GM12878 (cell line): Measurements from ENCODE around the gene CYP27A1. TPM values are rescaled to one million over a fixed set of nuclear protein-coding genes. Genes with fewer than 3 reads are reported as not detected.

Experiments
- ATAC-seq: fragments of 200-7000 bp; cut with Tn5 transposase; 3 replicates; pipeline ENCODE4 v1.9.1; 2020; ENCODE audit warnings: mild to moderate bottlenecking, moderate library complexity
- BruUV-seq: library from RNA; stranded (reverse); fragments of 400-500 nt; replicated peaks from 2 replicates; lab custom pipeline; 2021; lab: Mats Ljungman, UMichigan
- CTCF ChIA-PET: fragments of 300-600 bp; sonication (Branson Sonifier 250); formaldehyde crosslinking; extraction: SDS; loops from one replicate; lab custom pipeline; 2021; ENCODE audit warnings: inconsistent platforms; lab: Yijun Ruan, JAX
- POLR2A ChIA-PET: fragments of 350-600 bp; formaldehyde crosslinking; extraction: SDS; loops from one replicate; lab custom pipeline; 2021; ENCODE audit warnings: inconsistent platforms; lab: Charles Lee
- RAD21 ChIA-PET: fragments of 300-600 bp; sonication (Branson Sonifier 250); formaldehyde crosslinking; loops from one replicate; lab custom pipeline; 2023; ENCODE audit warnings: antibody characterized with exemption; ENCODE audit not compliant: unreplicated experiment; lab: Charles Lee
- SMC1A ChIA-PET: fragments of 300-600 bp; sonication (Branson Sonifier 250); formaldehyde crosslinking; loops from one replicate; lab custom pipeline; 2023; ENCODE audit not compliant: unreplicated experiment, uncharacterized antibody; lab: Charles Lee
- DNase-seq: peaks from one replicate; pipeline ENCODE4 v3.0.0-alpha.2; 2011; ENCODE audit warnings: low read depth, low spot score
- FAIRE-seq: peaks from 3 replicates; lab custom pipeline; 2011; peaks lifted over from hg19 to GRCh38; lab: Jason Lieb, UNC
- H2AFZ ChIP-seq: 2 replicates; pipeline ENCODE4 v1.6.0; 2011; ENCODE audit warnings: low read depth, low read length, control low read depth; ENCODE audit not compliant: control insufficient read depth
- H3K27ac ChIP-seq: 2 replicates; pipeline ENCODE4 v1.5.1; 2011; ENCODE audit warnings: control low read depth; ENCODE audit not compliant: control insufficient read depth, insufficient read depth
- H3K27me3 ChIP-seq, 2 experiments: replicated peaks in 1 of 2; 2 replicates each; pipeline versions ENCODE4 v1.6.0 to v1.6.1; 2011; ENCODE audit warnings: low read length in 1 of 2; ENCODE audit not compliant: control insufficient read depth in 2 of 2, insufficient read depth in 2 of 2
- H3K36me3 ChIP-seq, 2 experiments: 2 replicates each; pipeline ENCODE4 v1.5.1; 2011; ENCODE audit warnings: low read length in 1 of 2; ENCODE audit not compliant: control insufficient read depth in 2 of 2, insufficient read depth in 2 of 2
- H3K4me1 ChIP-seq: 2 replicates; pipeline ENCODE4 v1.6.1; 2011; ENCODE audit warnings: mild to moderate bottlenecking, low read length, moderate library complexity, mixed read lengths; ENCODE audit not compliant: control insufficient read depth, insufficient read depth
- H3K4me2 ChIP-seq: 2 replicates; pipeline ENCODE4 v1.6.0; 2011; ENCODE audit warnings: control low read depth; ENCODE audit not compliant: control insufficient read depth, insufficient read depth
- H3K4me3 ChIP-seq: fragments of 200-600 bp; sonication (generic); 2 replicates; pipeline ENCODE4 v1.5.1; 2016
- H3K79me2 ChIP-seq: 2 replicates; pipeline ENCODE4 v1.6.0; 2011; ENCODE audit warnings: low read length; ENCODE audit not compliant: control insufficient read depth, insufficient read depth
- H3K9ac ChIP-seq: 2 replicates; pipeline ENCODE4 v1.8.0; 2011; ENCODE audit warnings: low read length, control low read depth, mixed read lengths; ENCODE audit not compliant: control insufficient read depth, insufficient read depth
- H3K9me3 ChIP-seq: replicated peaks from 3 replicates; pipeline ENCODE4 v1.5.1; 2011; ENCODE audit warnings: mild to moderate bottlenecking, low read length; ENCODE audit not compliant: control insufficient read depth, insufficient read depth
- H4K20me1 ChIP-seq: 2 replicates; pipeline ENCODE4 v1.6.0; 2011; ENCODE audit not compliant: control insufficient read depth, insufficient read depth
- BHLHE40 ChIP-seq, 2 experiments: fragments of 450-650 bp in 1 of 2; IDR thresholded peaks; 2 replicates each; pipeline ENCODE4 v1.6.1; 2011 to 2017; ENCODE audit warnings: low read depth in 2 of 2, borderline replicate concordance in 1 of 2, improper control_type of control experiment in 1 of 2, low read length in 1 of 2, mild to moderate bottlenecking in 1 of 2
- BRCA1 ChIP-seq: IDR thresholded peaks from 2 replicates; pipeline ENCODE4 v1.6.1; 2011; ENCODE audit warnings: low read depth, low read length, improper control_type of control experiment
- SIX5 ChIP-seq: IDR thresholded peaks from 2 replicates; pipeline ENCODE4 v1.6.1; 2011; ENCODE audit warnings: mild to moderate bottlenecking, low read depth, low read length, moderate library complexity; ENCODE audit not compliant: severe bottlenecking
- SUZ12 ChIP-seq: fragments of 200-600 bp; sonication (generic); IDR thresholded peaks from one replicate; pipeline ENCODE4 v1.6.1; 2018; ENCODE audit warnings: antibody characterized with exemption, mild to moderate bottlenecking; ENCODE audit not compliant: unreplicated experiment
- ZSCAN29 ChIP-seq: fragments of 450-650 bp; IDR thresholded peaks from 2 replicates; pipeline ENCODE4 v1.6.1; 2017; ENCODE audit warnings: mild to moderate bottlenecking, moderate library complexity
- WGBS: methylation state at CpG from one replicate; pipeline ENCODE4 v1.1.6; 2016; ENCODE audit warnings: low lambda C conversion rate; ENCODE audit not compliant: insufficient replicate concordance, insufficient coverage; ENCODE audit errors: missing lambda C conversion rate; 5-methylcytosine and 5-hydroxymethylcytosine counted together
- in situ Hi-C: fragments of 300-500 bp; cut with MboI; formaldehyde crosslinking; loops from 9 replicates; pipeline ENCODE4 v1.14.3; 2018; ENCODE audit warnings: mixed read lengths
- intact Hi-C: fragments of 100-400 bp; cut with micrococcal nuclease; formaldehyde crosslinking; loops from one replicate; pipeline ENCODE4 v1.14.2; 2022; ENCODE audit not compliant: unreplicated experiment
- polyA plus RNA-seq, 11 experiments: library from polyadenylated mRNA; depleted of rRNA in 4 of 11; unstranded in 6 of 11; stranded (reverse) in 5 of 11; fragments of >200 nt; fragmentation: Nextera tagmentation in 4 of 11; fragmentation: Illumina TruSeq in 1 of 11; extraction: Ambion mirVana in 4 of 11; extraction: Trizol in 1 of 11; gene quantifications; 1 replicate in 1 of 11; 2 replicates in 10 of 11; pipeline versions ENCODE4 v1.2.1 to v1.2.3, GENCODE V29; 2011 to 2016; ENCODE audit warnings: inconsistent platforms in 2 of 11, missing spikeins in 2 of 11, low read depth in 1 of 11
- total RNA-seq, 4 experiments: library from RNA; depleted of rRNA in 3 of 4; stranded (reverse); fragments of >200 nt in 3 of 4; fragmentation: Illumina TruSeq in 1 of 4; extraction: Trizol in 1 of 4; gene quantifications; 2 replicates each; pipeline versions ENCODE4 v1.2.1 to v1.2.3, GENCODE V29; 2013 to 2021
- TF ChIP-seq, protein P1 (sequence below): fragments of 150-350 bp; IDR thresholded peaks from 2 replicates; pipeline ENCODE4 v1.6.1; 2014; ENCODE audit warnings: mild to moderate bottlenecking, low read depth, low read length
- TF ChIP-seq, protein P2 (sequence below): IDR thresholded peaks from 2 replicates; pipeline ENCODE4 v1.6.1; 2012; ENCODE audit warnings: improper control_type of control experiment, low read depth, low read length; ENCODE audit not compliant: insufficient replicate concordance
- TF ChIP-seq, protein P3 (sequence below): IDR thresholded peaks from 2 replicates; pipeline ENCODE4 v1.6.1; 2012; ENCODE audit warnings: mild to moderate bottlenecking, low read depth, low read length
- TF ChIP-seq, protein P4 (sequence below): fragments of 450-650 bp; IDR thresholded peaks from 2 replicates; pipeline ENCODE4 v1.6.1; 2017; ENCODE audit warnings: low read depth, mild to moderate bottlenecking, moderate library complexity

The CYP27A1 gene
- total and polyA plus RNA-seq, 10 of the 15 experiments (the other 5 are each of a cell fraction or from before 2014, with no cell fraction given): 0.11 to 0.72 (median 0.18) TPM; not detected in 2

DNA sequence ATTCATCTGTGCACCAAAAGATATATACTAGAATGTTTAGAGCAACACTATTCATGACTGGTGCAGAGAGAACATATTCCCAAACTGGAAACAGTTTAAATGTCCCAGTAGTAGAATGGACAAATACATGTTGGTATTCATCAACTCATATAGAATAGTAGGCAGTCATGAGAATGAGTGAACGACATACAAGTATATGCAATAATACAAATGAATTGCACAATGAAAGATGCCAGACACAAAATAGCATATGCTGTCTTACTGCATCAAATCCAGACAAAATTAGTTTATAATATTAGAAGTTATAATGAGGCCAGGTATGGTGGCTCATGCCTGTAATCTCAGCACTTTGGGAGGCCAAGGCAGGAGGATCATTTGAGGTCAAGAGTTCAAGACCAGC lies 57.9 kb downstream of the CYP27A1 start:
- ATAC-seq (no peak), DNase-seq (no peak), FAIRE-seq (no peak)
- POLR2A ChIA-PET: no interaction called here
- Histone ChIP-seq H4K20me1 (no peaks in the 10 kb centered on the region), H3K4me3 (no peak overlapping the region), H3K4me2 (no peak overlapping the region), H3K27ac (no peak overlapping the region), H3K9ac (no peak overlapping the region), H2AFZ (no peak overlapping the region), H3K9me3 (no peaks in the 10 kb centered on the region; the same call in 2 of the 3 replicates), H3K79me2 (no peaks in the 10 kb centered on the region), H3K36me3 (no peaks in the 10 kb centered on the region), H3K4me1 (no peaks in the 10 kb centered on the region), H3K27me3 (peaks cover 0 to 9% of the 10 kb centered on the region in 2 experiments; a peak in 2 of 4 replicates)
- SMC1A ChIA-PET: interaction anchor here (0.7 kb wide), 1 partner anchor 107 kb away, joined by 3 read pairs; no protein-coding TSS in a partner anchor
- intact Hi-C loops (no loop called here), in situ Hi-C loops (loop anchor here (10.0 kb wide), 1 partner anchor 435 kb away; no protein-coding TSS in a partner anchor)
- BruUV-seq: no TSS peak
- CTCF ChIA-PET: no interaction called here
- WGBS: 48% methylated on average over 1 of the region's 1 CpG
- RAD21 ChIA-PET: no interaction called here
- TF ChIP-seq BHLHE40 (IDR thresholded peaks at IDR 0.05; ENCODE audit: borderline replicate concordance in 1 of 2, low read depth in 2 of 2, low read length in 1 of 2) (no peak), SIX5 (no peak), ZSCAN29 (no peak), BRCA1 (no peak), SUZ12 (no peak)
- TF ChIP-seq, protein P1, sequence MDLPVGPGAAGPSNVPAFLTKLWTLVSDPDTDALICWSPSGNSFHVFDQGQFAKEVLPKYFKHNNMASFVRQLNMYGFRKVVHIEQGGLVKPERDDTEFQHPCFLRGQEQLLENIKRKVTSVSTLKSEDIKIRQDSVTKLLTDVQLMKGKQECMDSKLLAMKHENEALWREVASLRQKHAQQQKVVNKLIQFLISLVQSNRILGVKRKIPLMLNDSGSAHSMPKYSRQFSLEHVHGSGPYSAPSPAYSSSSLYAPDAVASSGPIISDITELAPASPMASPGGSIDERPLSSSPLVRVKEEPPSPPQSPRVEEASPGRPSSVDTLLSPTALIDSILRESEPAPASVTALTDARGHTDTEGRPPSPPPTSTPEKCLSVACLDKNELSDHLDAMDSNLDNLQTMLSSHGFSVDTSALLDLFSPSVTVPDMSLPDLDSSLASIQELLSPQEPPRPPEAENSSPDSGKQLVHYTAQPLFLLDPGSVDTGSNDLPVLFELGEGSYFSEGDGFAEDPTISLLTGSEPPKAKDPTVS: no peak
- TF ChIP-seq, protein P2, sequence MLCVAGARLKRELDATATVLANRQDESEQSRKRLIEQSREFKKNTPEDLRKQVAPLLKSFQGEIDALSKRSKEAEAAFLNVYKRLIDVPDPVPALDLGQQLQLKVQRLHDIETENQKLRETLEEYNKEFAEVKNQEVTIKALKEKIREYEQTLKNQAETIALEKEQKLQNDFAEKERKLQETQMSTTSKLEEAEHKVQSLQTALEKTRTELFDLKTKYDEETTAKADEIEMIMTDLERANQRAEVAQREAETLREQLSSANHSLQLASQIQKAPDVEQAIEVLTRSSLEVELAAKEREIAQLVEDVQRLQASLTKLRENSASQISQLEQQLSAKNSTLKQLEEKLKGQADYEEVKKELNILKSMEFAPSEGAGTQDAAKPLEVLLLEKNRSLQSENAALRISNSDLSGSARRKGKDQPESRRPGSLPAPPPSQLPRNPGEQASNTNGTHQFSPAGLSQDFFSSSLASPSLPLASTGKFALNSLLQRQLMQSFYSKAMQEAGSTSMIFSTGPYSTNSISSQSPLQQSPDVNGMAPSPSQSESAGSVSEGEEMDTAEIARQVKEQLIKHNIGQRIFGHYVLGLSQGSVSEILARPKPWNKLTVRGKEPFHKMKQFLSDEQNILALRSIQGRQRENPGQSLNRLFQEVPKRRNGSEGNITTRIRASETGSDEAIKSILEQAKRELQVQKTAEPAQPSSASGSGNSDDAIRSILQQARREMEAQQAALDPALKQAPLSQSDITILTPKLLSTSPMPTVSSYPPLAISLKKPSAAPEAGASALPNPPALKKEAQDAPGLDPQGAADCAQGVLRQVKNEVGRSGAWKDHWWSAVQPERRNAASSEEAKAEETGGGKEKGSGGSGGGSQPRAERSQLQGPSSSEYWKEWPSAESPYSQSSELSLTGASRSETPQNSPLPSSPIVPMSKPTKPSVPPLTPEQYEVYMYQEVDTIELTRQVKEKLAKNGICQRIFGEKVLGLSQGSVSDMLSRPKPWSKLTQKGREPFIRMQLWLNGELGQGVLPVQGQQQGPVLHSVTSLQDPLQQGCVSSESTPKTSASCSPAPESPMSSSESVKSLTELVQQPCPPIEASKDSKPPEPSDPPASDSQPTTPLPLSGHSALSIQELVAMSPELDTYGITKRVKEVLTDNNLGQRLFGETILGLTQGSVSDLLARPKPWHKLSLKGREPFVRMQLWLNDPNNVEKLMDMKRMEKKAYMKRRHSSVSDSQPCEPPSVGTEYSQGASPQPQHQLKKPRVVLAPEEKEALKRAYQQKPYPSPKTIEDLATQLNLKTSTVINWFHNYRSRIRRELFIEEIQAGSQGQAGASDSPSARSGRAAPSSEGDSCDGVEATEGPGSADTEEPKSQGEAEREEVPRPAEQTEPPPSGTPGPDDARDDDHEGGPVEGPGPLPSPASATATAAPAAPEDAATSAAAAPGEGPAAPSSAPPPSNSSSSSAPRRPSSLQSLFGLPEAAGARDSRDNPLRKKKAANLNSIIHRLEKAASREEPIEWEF: no peak
- TF ChIP-seq, protein P3, sequence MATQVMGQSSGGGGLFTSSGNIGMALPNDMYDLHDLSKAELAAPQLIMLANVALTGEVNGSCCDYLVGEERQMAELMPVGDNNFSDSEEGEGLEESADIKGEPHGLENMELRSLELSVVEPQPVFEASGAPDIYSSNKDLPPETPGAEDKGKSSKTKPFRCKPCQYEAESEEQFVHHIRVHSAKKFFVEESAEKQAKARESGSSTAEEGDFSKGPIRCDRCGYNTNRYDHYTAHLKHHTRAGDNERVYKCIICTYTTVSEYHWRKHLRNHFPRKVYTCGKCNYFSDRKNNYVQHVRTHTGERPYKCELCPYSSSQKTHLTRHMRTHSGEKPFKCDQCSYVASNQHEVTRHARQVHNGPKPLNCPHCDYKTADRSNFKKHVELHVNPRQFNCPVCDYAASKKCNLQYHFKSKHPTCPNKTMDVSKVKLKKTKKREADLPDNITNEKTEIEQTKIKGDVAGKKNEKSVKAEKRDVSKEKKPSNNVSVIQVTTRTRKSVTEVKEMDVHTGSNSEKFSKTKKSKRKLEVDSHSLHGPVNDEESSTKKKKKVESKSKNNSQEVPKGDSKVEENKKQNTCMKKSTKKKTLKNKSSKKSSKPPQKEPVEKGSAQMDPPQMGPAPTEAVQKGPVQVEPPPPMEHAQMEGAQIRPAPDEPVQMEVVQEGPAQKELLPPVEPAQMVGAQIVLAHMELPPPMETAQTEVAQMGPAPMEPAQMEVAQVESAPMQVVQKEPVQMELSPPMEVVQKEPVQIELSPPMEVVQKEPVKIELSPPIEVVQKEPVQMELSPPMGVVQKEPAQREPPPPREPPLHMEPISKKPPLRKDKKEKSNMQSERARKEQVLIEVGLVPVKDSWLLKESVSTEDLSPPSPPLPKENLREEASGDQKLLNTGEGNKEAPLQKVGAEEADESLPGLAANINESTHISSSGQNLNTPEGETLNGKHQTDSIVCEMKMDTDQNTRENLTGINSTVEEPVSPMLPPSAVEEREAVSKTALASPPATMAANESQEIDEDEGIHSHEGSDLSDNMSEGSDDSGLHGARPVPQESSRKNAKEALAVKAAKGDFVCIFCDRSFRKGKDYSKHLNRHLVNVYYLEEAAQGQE: no peak
- TF ChIP-seq, protein P4, sequence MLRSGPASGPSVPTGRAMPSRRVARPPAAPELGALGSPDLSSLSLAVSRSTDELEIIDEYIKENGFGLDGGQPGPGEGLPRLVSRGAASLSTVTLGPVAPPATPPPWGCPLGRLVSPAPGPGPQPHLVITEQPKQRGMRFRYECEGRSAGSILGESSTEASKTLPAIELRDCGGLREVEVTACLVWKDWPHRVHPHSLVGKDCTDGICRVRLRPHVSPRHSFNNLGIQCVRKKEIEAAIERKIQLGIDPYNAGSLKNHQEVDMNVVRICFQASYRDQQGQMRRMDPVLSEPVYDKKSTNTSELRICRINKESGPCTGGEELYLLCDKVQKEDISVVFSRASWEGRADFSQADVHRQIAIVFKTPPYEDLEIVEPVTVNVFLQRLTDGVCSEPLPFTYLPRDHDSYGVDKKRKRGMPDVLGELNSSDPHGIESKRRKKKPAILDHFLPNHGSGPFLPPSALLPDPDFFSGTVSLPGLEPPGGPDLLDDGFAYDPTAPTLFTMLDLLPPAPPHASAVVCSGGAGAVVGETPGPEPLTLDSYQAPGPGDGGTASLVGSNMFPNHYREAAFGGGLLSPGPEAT: no peak
